ENCODE results near the gene CKAP5. TPM values are rescaled to one million over a fixed set of nuclear protein-coding genes. Genes with fewer than 3 reads are reported as not detected.

Gene CKAP5
- total and polyA plus RNA-seq, 5 donors, result 20.6 to 66.8 (median 63.7) TPM

DNA sequence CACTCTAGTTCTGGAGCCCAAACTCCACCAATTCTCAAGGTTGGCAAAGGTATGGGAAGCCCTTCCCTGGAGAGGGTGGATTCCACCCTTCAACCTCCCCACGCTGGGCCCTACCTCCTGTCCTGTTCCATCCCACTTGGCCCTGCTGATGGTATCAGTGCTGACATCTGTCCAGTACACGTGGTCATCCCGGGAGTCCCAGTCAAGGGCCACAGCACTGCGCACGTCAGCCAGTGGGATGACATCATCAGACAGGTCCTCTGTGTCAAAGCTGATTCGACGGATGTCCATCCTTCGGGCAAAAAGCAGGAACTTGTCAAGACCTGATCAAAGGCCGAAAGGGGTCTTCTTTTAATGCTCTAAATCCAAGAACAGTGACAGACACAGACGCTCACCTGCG, 40.1 kb upstream of the CKAP5 start:
- DNase-seq, result no peak
- no peaks in the 10 kb centered on the region for H3K9me3 ChIP-seq (ENCODE audit: control insufficient read depth, low read length)
- ATAC-seq, result no peak
- WGBS, result 86% methylated on average over 11 of the region's 11 CpGs
- H3K4me3 ChIP-seq (ENCODE audit: low read length), result no peak overlapping the region
- H3K27me3 ChIP-seq (ENCODE audit: control insufficient read depth, insufficient read depth), result no peaks in the 10 kb centered on the region
- intact Hi-C loops (cut with DNase I), result no loop called here
- H3K4me1 ChIP-seq (ENCODE audit: control insufficient read depth, insufficient read depth, low read length), result no peaks in the 10 kb centered on the region
- H3K27ac ChIP-seq (ENCODE audit: low read length), result no peak overlapping the region

DNA sequence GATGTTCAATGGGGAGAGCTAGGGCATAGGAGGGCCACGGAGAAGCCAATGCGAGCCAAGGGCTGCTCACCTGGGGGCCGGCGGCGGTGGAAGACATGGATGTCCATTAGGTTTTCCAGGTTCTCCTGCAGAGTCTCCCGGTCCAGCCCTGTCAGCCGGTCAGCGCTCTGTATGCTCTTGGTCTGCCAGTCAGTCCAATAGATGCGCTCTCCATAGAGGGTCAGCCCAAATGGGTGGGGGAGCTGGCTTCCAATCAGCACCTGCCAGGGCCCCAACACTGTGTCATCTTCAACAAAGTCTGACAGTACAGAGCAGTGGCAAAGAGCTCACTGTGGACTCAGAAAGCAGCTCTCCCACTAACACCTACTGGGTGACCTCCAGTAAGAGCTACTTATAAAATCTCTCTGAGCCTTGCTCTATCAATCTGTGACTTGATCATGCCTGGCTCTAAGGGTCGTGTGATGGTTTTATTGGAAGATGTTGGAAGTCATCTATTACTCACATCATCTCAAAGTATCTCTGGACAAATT, 33.0 kb upstream of the CKAP5 start:
- no peak for DNase-seq
- Histone ChIP-seq H3K4me1 (ENCODE audit: control insufficient read depth, insufficient read depth, low read length) (no peaks in the 10 kb centered on the region), H3K9me3 (ENCODE audit: control insufficient read depth, low read length) (no peaks in the 10 kb centered on the region), H3K27ac (ENCODE audit: low read length) (no peak overlapping the region), H3K27me3 (ENCODE audit: control insufficient read depth, insufficient read depth) (no peaks in the 10 kb centered on the region), H3K4me3 (ENCODE audit: low read length) (no peak overlapping the region)
- 96% methylated on average over 10 of the region's 10 CpGs for WGBS
- intact Hi-C loops (cut with DNase I), result no loop called here
- ATAC-seq, result no peak

DNA sequence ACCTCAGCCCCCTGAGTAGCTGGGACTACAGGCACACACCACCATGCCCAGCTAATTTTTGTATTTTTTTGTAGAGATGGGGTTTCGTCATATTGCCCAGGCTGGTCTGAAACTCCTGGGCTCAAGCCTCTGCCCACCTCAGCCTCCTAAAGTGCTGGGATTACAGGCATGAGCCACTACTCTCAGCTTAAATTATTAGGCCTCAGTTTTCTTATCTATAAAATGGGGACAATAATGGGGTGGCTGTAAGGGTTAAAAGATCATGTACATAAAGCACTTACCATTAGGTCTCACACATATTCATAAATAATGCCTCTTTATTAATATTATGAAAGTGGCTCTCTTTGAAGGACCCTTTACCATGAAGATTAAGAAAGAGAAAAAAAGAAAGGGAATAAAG, 31.5 kb upstream of the CKAP5 start:
- Histone ChIP-seq H3K27me3 (ENCODE audit: control insufficient read depth, insufficient read depth) (no peaks in the 10 kb centered on the region), H3K4me1 (ENCODE audit: control insufficient read depth, insufficient read depth, low read length) (no peaks in the 10 kb centered on the region), H3K9me3 (ENCODE audit: control insufficient read depth, low read length) (no peaks in the 10 kb centered on the region), H3K27ac (ENCODE audit: low read length) (no peak overlapping the region), H3K4me3 (ENCODE audit: low read length) (no peak overlapping the region)
- DNase-seq, result no peak
- 94% methylated on average over 1 of the region's 1 CpG for WGBS
- intact Hi-C loops (cut with DNase I), result no loop called here
- no peak for ATAC-seq

DNA sequence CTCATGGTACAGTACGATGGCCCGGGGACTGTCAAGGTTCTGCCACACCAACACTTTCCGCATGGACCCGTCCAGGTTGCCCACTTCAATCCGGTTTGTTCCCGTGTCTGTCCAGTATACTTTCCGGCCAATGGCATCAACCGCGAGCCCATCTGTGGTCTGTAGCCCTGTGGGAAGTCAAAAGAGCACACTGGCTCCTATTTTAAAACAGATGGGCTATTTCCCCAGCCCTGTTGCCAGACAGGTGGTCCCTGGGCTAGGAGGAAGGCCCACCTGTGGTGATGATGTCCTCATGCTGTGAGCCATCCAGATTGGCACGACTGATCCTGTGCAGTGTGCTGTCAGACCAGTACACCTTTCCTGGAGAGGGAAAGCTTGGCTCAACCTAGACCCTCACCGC, 30.4 kb upstream of the CKAP5 start:
- no peak for DNase-seq
- Histone ChIP-seq H3K4me3 (ENCODE audit: low read length) (no peak overlapping the region), H3K27ac (ENCODE audit: low read length) (no peak overlapping the region), H3K4me1 (ENCODE audit: control insufficient read depth, insufficient read depth, low read length) (no peaks in the 10 kb centered on the region), H3K27me3 (ENCODE audit: control insufficient read depth, insufficient read depth) (no peaks in the 10 kb centered on the region), H3K9me3 (ENCODE audit: control insufficient read depth, low read length) (no peaks in the 10 kb centered on the region)
- WGBS, result 91% methylated on average over 11 of the region's 11 CpGs
- intact Hi-C loops (cut with DNase I), result no loop called here
- no peak for ATAC-seq

DNA sequence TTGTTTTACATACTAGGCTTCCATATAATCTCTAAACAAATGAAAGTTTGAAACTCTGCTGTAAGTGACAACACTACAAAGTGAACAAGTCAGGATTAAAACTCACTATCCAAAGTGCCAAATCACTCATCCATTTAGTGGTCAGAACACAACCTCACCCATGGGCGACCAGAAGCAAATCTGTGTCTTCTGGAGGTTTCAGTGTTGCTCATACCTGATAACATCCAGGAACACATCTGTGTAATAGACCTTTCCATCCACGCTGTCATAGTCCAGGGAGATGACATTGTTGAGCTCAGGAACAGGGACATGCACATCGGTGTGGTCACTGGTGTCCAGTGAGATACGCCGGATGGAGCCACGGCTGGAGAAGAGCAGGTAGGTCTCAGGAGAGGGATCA, 28.5 kb upstream of the CKAP5 start:
- H3K9me3 ChIP-seq (ENCODE audit: control insufficient read depth, low read length), result no peaks in the 10 kb centered on the region
- 92% methylated on average over 6 of the region's 6 CpGs for WGBS
- no peak for DNase-seq
- no peak overlapping the region for H3K4me3 ChIP-seq (ENCODE audit: low read length)
- no peak for ATAC-seq
- H3K27ac ChIP-seq (ENCODE audit: low read length), result no peak overlapping the region
- no peaks in the 10 kb centered on the region for H3K27me3 ChIP-seq (ENCODE audit: control insufficient read depth, insufficient read depth)
- H3K4me1 ChIP-seq (ENCODE audit: control insufficient read depth, insufficient read depth, low read length), result no peaks in the 10 kb centered on the region
- intact Hi-C loops (cut with DNase I), result no loop called here

DNA sequence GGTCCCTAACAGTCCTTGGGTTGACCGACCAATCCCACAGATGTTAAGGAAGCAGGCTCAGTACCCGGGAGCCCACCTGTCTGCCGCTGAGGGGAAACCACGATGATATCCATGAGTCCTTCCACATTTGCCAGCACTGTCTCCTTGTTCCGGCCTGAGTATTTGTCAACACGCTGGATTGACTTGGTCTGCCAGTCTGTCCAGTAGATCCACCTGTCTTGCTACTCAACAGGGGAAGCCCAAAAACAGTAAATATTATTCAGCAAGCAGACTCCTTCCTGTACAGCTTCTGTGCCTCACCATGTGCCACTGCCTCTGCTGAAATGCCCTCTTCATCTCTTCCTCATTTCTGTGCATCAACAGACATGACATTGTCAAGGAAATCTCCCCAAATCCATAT, 22.8 kb upstream of the CKAP5 start:
- Histone ChIP-seq H3K9me3 (ENCODE audit: control insufficient read depth, low read length) (no peaks in the 10 kb centered on the region), H3K27me3 (ENCODE audit: control insufficient read depth, insufficient read depth) (no peaks in the 10 kb centered on the region), H3K4me3 (ENCODE audit: low read length) (no peak overlapping the region), H3K27ac (ENCODE audit: low read length) (no peak overlapping the region), H3K4me1 (ENCODE audit: control insufficient read depth, insufficient read depth, low read length) (no peaks in the 10 kb centered on the region)
- ATAC-seq (no peak), DNase-seq (no peak)
- 94% methylated on average over 6 of the region's 6 CpGs for WGBS
- intact Hi-C loops (cut with DNase I), result no loop called here

DNA sequence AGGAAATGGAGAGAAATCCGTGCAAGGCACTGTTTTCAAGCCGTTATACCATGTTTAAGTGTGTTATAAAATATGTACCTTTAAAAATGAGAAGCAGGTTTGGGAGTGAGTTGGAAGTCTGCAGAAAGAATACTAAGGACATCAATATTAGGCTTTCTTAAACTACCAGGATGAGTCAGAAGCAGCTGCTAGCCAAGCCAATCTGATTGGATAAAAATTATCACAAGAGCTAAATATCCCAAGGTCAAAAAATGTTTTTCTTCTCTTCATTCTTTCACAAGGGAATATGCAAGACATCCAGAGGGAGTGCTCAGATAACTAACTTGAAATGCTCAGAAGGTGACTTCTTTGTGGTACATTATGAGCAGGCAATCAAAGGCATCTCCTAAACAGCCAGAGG, 19.3 kb upstream of the CKAP5 start:
- H3K4me1 ChIP-seq (ENCODE audit: control insufficient read depth, insufficient read depth, low read length), result no peaks in the 10 kb centered on the region
- no peak overlapping the region for H3K27ac ChIP-seq (ENCODE audit: low read length)
- H3K4me3 ChIP-seq (ENCODE audit: low read length), result no peak overlapping the region
- ATAC-seq (no peak), DNase-seq (no peak)
- H3K9me3 ChIP-seq (ENCODE audit: control insufficient read depth, low read length), result no peaks in the 10 kb centered on the region
- intact Hi-C loops (cut with DNase I), result no loop called here
- H3K27me3 ChIP-seq (ENCODE audit: control insufficient read depth, insufficient read depth), result no peaks in the 10 kb centered on the region
- WGBS, result 72% methylated on average over 2 of the region's 2 CpGs

DNA sequence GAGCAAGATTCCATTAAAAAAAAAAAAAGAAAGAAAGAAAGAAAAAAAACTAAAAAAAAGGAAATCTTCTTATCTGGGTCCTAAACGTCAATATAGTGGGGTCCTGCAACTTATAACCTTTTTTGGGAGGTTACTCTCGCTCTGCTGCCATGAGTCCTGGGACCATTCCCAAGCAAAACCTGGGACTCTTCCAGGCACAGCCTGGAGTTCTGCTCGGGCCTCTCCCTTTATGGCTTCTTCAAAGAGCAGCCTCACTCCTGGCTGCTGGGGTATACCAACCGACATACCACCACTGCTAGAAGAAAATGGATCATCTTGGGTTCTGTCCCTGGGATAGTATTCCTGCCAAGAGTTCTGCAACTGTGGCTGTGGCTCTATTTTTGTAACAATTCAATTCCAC, 14.1 kb upstream of the CKAP5 start:
- ATAC-seq (no peak), DNase-seq (no peak)
- Histone ChIP-seq H3K27ac (ENCODE audit: low read length) (no peak overlapping the region), H3K4me1 (ENCODE audit: control insufficient read depth, insufficient read depth, low read length) (no peaks in the 10 kb centered on the region), H3K4me3 (ENCODE audit: low read length) (no peak overlapping the region), H3K27me3 (ENCODE audit: control insufficient read depth, insufficient read depth) (no peaks in the 10 kb centered on the region), H3K9me3 (ENCODE audit: control insufficient read depth, low read length) (no peaks in the 10 kb centered on the region)
- 74% methylated on average over 4 of the region's 4 CpGs for WGBS
- intact Hi-C loops (cut with DNase I), result no loop called here

DNA sequence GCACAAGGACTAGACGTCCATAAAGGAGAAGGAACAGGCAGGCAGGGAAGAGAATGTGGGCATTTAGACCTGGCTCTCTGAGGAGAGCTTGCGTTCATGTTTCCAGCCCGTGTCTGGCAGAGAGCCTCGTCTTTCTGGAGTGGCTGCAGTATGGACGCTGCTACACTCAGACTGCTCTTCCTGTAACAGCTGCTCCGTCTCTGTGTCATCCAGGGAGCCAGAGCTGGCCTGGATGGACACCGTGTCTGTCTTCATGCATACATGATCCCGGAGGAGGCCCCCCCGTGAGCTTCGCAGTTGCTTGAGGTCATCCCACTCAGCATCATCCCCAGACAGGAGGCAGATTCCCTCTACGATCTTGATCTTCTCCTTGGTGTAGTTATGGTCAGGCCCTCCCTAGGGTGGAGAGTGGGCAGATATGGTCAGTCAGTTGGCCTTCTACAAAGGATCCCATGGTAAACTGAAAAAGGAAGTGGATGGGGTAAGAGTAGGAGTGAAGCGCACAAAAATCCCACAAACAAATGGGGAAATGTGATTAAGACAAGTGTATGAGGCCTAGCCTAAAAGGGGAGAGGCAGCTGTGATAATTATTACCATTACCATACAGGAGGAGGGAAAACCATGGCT, 13.0 kb upstream of the CKAP5 start:
- H3K4me1 ChIP-seq (ENCODE audit: control insufficient read depth, insufficient read depth, low read length), result no peaks in the 10 kb centered on the region
- no peaks in the 10 kb centered on the region for H3K9me3 ChIP-seq (ENCODE audit: control insufficient read depth, low read length)
- H3K4me3 ChIP-seq (ENCODE audit: low read length), result no peak overlapping the region
- ATAC-seq (no peak), DNase-seq (no peak)
- no peak overlapping the region for H3K27ac ChIP-seq (ENCODE audit: low read length)
- intact Hi-C loops (cut with DNase I), result no loop called here
- no peaks in the 10 kb centered on the region for H3K27me3 ChIP-seq (ENCODE audit: control insufficient read depth, insufficient read depth)
- WGBS, result 82% methylated on average over 12 of the region's 12 CpGs

DNA sequence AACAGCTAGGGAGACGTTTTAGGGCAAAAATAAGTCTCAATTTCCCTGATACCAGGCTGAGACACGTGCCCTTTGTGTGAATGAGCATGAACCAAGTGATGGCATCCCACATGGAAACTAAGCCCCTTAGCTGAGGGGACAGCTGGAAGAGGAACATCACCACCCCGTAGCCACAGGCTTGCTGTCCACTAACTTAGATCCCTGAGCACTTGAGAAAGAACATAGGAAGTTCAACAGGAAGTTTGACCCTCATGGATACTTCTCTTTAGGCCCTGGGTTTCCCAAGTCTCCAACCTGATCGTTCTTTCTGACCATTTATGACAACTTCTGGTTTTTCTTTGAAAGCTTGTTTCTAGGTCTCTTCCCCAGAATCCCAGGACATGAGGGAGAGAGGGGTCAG, 11.6 kb upstream of the CKAP5 start:
- DNase-seq (no peak), ATAC-seq (peak; percentile 38 to 46)
- no peak overlapping the region for H3K4me3 ChIP-seq (ENCODE audit: low read length)
- H3K27me3 ChIP-seq (ENCODE audit: control insufficient read depth, insufficient read depth), result no peaks in the 10 kb centered on the region
- intact Hi-C loops (cut with DNase I), result no loop called here
- H3K9me3 ChIP-seq (ENCODE audit: control insufficient read depth, low read length), result no peaks in the 10 kb centered on the region
- no peaks in the 10 kb centered on the region for H3K4me1 ChIP-seq (ENCODE audit: control insufficient read depth, insufficient read depth, low read length)
- H3K27ac ChIP-seq (ENCODE audit: low read length), result peak overlapping the region; percentile 4
- 67% methylated on average over 4 of the region's 4 CpGs for WGBS

DNA sequence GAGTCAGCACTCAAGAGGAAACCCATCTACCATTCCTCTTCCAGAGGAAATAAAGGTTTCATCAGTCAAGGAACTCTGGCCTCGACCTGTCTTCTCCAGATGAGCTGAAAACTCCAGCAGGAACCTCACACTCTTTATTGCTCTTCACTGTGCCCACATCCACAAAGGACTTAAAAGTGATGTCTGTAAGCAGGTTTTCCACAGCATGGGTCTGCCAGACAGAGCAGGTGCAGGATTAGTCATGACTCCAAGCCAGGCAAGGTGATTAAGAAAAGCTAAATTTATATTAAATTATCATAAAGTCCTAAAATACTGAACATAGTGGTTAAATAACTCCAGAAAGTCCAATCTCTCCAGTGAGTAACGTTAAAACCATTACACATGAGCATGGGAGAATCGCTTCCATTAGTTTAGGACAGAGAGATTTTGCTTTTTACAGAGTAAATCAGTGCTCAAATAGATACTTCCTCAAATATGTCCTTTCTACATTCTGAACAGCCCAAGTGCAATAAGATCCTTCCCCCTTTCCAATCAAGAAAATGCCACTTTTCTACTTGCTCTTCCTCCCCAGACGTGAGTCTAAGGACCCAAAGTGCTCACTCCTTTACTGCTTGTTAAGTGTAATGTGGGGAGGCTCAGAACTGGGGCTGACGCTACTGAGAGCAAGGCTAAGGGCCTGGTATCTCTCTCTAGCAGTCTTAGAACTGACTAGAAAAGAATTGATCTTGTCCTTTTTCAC, 10.7 kb upstream of the CKAP5 start:
- ATAC-seq, result no peak
- no peaks in the 10 kb centered on the region for H3K9me3 ChIP-seq (ENCODE audit: control insufficient read depth, low read length)
- H3K4me1 ChIP-seq (ENCODE audit: control insufficient read depth, insufficient read depth, low read length), result no peaks in the 10 kb centered on the region
- no peaks in the 10 kb centered on the region for H3K27me3 ChIP-seq (ENCODE audit: control insufficient read depth, insufficient read depth)
- no peak overlapping the region for H3K27ac ChIP-seq (ENCODE audit: low read length)
- no peak overlapping the region for H3K4me3 ChIP-seq (ENCODE audit: low read length)
- intact Hi-C loops (cut with DNase I), result no loop called here
- WGBS, result 67% methylated on average over 5 of the region's 5 CpGs
- DNase-seq, result no peak
